ENCODE results near the gene ZNF568. TPM values are rescaled to one million over a fixed set of nuclear protein-coding genes. Genes with fewer than 3 reads are reported as not detected.

The ZNF568 gene
- total RNA-seq, 2 donors from 2014 or later = 6.2 to 6.8 TPM

DNA sequence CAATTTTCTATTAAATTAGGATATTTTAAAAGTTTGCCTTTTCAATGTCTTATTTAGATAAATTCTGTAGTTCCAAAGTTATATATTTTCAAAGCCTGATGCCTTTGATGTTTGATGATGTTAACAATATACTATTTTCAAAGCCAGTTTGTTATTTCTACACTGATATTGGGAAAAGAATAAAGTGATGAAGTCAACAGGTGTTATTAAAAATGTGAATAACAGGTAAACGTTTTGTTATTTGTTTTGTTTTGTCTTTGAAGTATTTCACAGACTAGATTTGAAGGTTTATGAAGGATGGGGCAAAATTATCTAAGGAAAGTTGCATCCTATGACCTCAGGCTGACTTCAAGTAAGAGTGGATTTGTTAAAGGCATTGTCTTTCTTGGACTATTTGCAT is 129.0 kb downstream of the ZNF568 start:
- no peaks in the 10 kb centered on the region for H3K4me1 ChIP-seq
- H3K27ac ChIP-seq = no peak overlapping the region
- no peaks in the 10 kb centered on the region for H3K36me3 ChIP-seq
- H3K9me3 ChIP-seq = peaks cover 0 to 29% of the 10 kb centered on the region in 2 donors
- DNase-seq (ENCODE audit: low spot score) = no peak
- TF ChIP-seq, protein P1, sequence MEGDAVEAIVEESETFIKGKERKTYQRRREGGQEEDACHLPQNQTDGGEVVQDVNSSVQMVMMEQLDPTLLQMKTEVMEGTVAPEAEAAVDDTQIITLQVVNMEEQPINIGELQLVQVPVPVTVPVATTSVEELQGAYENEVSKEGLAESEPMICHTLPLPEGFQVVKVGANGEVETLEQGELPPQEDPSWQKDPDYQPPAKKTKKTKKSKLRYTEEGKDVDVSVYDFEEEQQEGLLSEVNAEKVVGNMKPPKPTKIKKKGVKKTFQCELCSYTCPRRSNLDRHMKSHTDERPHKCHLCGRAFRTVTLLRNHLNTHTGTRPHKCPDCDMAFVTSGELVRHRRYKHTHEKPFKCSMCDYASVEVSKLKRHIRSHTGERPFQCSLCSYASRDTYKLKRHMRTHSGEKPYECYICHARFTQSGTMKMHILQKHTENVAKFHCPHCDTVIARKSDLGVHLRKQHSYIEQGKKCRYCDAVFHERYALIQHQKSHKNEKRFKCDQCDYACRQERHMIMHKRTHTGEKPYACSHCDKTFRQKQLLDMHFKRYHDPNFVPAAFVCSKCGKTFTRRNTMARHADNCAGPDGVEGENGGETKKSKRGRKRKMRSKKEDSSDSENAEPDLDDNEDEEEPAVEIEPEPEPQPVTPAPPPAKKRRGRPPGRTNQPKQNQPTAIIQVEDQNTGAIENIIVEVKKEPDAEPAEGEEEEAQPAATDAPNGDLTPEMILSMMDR (IDR thresholded peaks at IDR 0.05) = no peak
- H3K27me3 ChIP-seq = no peaks in the 10 kb centered on the region
- no peak overlapping the region for H3K4me3 ChIP-seq

Other genes starting within 250 kb of the ZNF568 start
- 1 to 10 TPM; 6.2 to 6.4 TPM for gene ZNF461, start 249.5 kb upstream of the ZNF568 start, total RNA-seq
- gene ZNF567, start 228.7 kb upstream of the ZNF568 start, total RNA-seq = 1 to 10 TPM; 4.0 to 5.6 TPM
- gene ZNF850, start 143.5 kb upstream of the ZNF568 start, total RNA-seq = 1 to 10 TPM; 4.9 to 5.2 TPM
- 1 to 10 TPM; 4.4 to 6.0 TPM for gene ZNF790, start 77.9 kb upstream of the ZNF568 start, total RNA-seq
- under 1 TPM; 0.85 to 0.98 TPM for gene ZNF345, start 65.5 kb upstream of the ZNF568 start, total RNA-seq
- 1 to 10 TPM; 2.2 to 2.4 TPM for gene ZNF829, start within 50 bp of the ZNF568 start, total RNA-seq
- 1 to 10 TPM; 5.6 to 8.6 TPM for gene ZNF420, start 162.1 kb downstream of the ZNF568 start, total RNA-seq